HG03095 (cell line): ENCODE results near the gene CHMP6.

ENCODE experiments used
- ATAC-seq: cut with Tn5 transposase; IDR thresholded peaks from one replicate; pipeline ENCODE4 v1.9.1; 2021; ENCODE audit warnings: moderate library complexity; ENCODE audit not compliant: unreplicated experiment

CHMP6 gene

DNA sequence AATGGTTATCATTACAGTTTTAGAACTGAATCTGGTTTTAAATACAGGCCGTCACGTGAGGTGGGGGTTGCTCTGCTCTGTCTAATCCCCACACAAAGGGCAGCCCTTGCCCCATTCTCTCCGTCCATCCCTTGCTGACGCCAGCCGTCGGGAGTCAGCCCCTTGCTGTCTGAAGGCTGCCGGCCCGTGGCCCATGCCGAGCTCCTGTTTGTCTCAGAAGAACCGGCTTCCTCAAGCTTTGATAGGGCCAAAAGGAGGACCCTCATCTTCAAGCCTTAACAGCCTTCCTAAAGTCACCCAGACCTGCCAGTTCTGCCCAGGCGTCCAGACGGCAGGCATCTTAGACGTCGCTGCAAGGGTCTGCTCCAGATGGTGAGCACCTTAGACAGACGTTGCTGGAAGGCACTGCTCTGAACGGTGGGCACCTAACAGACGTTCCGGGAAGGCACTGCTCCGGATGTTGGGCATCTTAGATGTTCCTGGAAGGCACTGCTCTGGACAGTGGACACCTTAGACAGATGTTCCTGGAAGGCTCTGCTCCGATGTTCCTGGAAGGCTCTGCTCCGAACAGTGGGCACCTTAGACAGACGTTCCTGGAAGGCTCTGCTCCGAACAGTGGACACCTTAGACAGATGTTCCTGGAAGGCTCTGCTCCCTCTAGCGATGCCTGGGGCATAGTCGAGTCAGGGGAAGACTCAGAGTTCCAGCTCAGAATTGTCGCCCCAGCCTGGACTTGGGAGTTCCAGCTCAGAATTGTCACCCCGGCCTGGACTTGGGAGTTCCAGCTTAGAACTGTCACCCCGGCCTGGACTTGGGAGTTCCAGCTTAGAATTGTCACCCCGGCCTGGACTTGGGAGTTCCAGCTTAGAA is 35.1 kb upstream of the CHMP6 start:
- ATAC-seq, result no peak

DNA sequence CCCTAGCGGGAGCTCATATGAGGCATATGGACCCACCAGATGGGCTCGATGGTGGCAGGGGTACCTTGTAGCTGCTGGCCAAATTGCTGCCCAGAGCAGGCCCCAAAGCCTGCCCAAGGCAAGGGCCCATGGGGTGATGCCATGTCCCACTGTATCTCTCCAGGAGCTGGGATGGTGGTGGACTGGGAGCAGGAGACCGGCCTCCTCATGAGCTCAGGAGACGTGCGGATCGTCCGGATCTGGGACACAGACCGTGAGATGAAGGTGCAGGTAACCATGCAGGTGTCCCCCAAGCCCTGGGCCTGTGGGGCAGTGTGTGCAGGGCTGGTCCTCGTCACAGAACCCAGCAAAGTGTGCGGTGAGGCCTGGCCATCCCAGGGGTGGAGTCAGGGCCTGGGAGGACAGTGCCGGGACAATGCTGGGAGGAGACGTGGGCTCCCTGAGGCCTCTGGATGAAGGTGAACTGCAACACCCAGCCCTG is 34.1 kb upstream of the CHMP6 start:
- no peak for ATAC-seq

GRCh38 chr17:80959330-80960036 is 32.2 kb upstream of the CHMP6 start:
- ATAC-seq, result no peak

DNA sequence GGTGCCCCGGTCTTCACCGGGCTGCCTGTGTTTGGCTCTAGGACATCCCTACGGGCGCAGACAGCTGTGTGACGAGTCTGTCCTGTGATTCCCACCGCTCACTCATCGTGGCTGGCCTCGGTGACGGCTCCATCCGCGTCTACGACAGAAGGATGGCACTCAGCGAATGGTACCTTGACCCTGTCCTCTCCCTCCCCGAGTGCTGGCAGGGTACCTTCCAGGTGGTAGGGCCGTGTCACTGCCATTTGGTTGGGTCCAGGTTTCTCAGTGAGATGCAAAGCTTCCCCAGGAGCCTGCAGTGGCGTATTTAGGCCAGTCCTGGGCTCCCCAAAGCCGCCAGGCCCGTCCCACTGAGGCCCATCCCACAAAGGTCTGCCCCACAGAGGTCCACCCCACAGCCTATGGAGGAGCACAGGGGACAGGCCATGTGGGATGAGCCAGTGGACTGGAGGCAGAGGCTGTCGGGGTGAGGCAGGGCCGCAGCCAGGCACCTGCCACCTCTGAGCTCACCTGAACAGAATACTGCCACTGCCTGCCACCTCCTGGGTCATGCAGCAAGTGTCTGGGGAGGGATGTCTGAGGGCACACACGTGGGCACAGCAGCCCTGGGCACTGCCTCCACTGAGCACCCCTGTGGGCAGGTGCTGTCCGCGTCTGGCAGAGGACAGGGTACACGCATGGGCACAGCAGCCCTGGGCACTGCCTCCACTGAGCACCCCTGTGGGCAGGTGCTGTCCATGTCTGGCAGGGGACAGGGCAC is 31.4 kb upstream of the CHMP6 start:
- ATAC-seq, result no peak

DNA sequence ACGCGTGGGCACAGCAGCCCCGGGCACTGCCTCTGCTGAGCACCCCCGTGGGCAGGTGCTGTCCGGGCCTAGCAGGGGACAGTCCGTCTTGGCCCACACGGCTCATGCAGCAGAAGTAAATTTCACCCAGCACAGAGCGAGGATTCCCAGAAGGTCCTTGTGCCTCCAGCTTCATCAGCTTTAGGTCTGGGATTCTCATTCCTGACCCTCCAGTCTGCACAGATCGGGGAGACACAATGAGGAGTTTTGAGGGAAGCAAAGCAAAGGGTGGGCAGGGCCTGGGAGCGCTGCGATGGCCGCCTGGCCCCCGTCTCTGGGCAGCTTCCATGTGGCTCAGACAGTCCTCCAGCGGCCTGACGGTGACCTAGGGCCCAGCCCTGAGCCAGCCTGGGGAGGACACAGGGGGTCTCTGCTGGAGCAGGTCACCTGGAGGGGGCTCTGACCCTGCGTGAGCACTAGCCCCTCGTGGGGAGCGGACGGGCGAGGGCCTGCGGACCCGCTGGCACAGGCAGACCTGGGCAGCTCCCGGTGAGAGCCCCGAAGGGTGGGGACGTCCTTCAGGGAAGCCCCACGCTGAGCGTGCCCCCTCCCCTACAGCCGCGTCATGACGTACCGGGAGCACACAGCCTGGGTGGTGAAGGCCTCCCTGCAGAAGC is 30.7 kb upstream of the CHMP6 start:
- ATAC-seq, result no peak

DNA sequence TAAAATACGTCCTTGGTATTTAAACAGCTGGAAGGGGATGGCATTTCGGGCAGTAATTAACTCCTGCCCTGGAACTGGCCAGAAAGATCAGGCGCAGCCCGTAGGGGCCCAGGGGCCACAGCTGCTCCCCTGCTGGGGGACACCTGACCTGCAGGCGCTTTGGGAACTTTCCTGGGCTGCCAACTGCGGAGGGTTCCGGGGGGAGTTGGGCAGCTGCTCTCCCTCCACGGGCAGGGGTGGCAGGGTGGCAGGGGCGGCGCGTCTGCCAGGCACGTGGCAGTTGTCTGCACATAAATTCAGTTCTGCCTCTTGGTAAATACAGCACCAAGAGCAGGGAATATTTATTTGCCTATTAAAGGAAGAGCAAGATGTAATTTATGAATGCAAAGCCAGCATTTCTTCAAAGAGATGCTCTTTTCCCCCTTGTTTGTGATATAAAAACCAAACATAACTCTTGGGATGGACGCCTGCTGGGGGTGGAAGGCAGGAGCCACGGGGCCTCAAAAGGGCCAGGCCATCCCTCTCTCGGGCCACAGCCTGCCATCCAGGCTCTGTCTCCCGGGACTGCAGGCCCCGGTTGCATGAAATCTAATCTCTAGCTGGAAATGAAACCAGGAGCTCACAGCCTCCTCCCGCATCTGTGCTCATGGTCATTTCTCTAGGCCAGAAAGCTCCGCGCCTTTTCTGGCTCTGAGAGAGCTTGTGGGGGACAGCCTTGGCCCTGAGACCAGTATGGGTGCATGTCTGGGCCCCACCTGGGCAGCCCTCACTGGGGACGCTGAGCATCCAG is 29.9 kb upstream of the CHMP6 start:
- ATAC-seq, result no peak

DNA sequence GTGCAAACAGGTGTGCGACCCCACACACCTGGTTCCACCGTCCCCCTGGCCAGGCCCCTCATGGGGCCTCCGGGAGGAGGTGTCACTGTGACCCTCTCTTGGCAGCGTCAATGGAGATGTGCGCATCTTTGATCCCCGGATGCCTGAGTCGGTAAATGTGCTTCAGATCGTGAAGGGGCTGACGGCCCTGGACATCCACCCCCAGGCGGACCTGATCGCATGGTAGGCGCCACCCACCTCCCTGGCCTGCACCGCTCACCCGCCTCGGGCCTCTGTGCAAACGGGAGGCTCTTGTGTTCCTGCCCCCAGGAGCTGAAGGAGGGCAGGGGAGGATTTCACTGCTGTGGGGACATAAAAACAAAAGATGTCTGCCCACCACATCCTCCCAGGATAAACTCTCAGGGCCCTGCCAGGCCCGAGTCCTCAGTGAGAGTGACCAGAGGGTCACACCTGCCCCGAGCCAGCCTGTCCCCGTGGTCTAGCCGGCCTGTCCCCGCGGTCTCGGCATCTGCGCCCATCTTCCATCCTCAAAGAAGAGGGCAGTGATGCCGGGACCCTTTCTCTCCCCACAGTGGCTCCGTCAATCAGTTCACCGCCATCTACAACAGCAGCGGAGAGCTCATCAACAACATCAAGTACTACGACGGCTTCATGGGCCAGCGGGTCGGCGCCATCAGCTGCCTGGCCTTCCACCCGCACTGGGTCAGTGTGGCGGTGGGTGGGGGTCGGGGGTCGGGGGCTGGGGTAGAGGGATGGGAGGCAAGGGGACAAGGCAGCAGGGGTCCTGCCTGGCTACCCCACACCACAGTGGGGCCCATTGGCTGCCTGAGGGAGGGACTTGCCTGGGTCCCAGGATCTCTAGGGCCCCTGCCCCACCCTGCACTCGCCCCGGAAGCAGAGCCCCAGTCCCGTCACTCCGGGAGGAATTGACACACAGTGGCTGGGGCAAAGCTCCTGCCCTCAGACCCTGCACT is 29.0 kb upstream of the CHMP6 start:
- no peak for ATAC-seq

DNA sequence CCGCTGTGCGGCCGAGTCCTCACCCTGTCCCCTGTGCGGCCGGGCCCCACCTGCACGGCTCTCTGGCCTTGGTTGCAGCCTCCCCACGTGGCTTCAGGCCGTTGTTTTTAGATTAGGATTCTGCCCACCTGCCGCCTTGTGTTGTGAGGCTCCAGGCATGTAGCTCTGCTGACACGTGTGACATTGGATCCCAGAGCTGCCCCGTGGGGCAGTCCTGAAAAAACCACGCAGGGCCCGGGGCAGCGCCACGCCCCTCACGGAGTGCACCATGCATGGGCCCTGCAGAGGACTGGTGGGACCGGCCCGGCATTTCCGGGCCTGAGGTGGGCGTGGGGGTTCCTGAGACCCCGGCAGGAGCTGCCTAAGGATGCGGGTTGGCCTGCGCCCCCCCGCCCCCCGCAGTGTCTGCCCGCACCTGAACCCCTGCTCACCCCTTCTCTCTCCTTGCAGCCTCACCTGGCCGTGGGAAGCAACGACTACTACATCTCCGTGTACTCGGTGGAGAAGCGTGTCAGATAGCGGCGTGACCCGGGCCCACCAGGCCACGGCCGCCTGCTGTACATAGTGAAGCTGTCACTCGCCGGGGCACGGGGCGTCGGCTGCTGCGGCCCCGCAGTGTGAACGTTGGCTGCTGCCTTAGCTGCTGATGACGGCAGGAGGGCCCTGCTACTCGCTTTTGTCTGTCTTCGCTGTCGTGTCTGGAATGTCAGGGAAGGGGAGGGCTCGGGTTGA is 27.7 kb upstream of the CHMP6 start:
- ATAC-seq, result no peak

DNA sequence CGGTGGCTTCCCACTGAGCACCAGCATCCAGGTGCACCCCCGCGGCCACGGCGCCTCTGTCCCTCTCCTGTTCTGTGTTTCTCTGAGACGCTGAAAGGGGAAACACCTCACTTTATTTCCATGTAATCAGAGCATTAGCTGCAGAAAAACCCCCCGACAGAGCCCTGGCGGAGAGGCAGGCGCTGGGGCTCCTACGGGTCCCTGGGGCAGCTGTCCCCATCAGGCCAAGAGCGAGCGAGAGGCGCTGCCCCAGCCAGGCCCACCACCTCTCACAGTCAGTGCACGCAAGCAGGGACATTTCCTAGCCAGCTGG is 27.1 kb upstream of the CHMP6 start:
- ATAC-seq, result no peak

DNA sequence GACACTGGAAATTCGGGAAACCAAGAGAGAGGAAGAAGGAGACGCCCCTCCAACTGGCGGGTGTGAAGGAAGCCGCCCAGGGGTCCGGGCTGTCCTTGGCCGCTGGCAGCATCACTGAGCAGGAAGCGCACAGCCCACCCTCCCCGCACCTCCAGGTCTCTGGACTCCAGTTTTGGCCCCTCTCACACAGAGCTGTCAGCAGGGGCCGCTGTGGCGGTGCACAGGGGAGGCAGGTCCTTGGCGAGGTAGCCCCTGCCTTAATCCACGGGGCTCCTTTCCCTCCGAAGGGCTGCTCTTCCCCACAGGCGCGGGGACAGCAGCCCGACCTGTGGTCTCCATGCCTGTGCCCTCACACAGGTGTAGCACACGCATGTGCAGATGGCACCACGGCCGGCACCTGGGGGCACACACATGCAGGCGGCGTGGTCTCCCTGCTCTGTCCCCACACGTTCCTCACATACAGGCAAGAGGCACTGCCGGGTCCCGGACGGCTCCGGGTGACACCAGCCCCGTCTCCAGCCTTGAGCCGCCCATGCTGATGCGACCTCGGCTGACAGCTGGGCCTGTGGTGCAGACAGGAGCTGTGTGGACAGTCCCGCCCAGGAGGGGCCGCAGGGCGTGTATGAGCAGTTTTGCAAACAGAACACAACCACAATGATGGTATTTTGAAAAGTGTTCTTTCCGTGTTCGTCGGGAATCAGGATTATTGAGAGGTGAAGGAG is 26.6 kb upstream of the CHMP6 start:
- no peak for ATAC-seq

DNA sequence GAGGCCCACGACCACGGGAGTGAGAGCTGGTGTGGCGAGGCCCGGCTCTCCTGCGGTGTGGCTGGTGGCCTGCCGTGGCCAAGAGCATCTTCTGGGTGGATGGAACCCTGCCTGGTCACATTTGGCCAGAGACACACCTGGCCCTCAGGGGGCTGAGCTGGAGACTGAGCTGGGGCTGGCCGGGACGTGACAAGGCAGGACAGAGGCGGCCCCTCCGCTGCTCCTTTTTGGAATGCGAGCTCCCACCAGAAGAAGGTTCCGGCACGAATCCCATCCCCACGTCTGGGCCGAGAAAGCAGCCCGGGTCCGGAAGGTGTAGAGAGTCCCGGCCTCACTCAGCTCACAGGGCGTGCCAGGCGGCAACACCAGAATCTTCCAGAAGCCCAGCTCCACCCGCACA is 26.0 kb upstream of the CHMP6 start:
- no peak for ATAC-seq

GRCh38 chr17:80967404-80967872 is 24.2 kb upstream of the CHMP6 start:
- no peak for ATAC-seq

GRCh38 chr17:80968602-80969029 is 23.0 kb upstream of the CHMP6 start:
- no peak for ATAC-seq

DNA sequence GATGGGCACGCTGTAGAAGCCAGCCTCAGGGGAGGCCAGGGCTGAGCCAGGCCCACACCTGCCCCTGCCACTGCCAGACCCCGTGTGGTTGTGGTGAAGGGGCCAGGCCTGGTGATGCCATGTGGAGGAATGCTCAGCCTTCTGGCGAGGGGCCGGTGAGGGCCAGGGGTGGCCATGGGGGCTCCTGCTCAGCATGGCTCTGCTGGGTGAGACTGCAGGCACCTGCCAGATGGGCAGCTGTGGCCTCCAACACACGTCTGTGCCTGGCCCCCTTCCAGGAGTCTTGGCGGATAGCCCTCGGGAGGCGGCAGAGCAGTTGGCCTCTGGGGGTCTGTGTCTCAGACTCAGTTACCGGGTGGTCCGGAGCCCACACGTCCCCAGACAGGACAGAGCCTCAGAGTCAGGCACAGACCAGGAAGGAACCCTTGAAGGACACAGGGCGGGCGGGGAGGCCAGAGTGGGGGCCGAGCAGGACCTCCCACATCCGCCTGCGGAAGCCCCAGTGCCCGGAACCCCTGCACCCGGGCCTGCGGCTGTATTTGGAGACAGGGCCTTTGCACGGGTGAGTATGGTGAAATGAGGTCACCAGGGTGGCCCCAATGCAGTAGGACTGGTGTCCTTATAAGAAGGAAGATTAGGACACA is 22.5 kb upstream of the CHMP6 start:
- no peak for ATAC-seq

DNA sequence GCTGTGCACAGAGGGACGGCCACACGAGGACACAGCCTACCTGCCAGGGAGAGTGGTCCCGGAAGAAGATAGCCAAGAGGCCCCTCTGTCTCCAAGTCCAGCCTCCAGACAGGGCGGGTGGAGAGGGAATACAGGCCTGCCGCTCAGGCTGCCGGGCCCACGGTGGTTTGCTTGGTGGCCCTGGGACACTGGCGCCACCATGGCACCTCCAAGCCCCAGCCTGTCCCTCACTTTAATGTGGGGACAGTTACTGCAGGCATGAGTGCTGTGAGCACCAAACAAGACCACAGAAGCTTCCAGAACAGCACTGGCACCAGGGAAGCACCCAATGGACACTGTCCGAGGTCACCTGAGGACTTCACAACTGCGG is 22.0 kb upstream of the CHMP6 start:
- ATAC-seq, result no peak

- no peak for ATAC-seq
Measured at GRCh38 chr17:80970044-80970761, 21.4 kb upstream of the CHMP6 start.
